HepG2 (cell line): Measurements from ENCODE around the gene ANKDD1A.

Experiments
- CBX2 ChIP-seq, 2 experiments: fragments of 200-600 bp in 1 of 2; sonication (generic); formaldehyde crosslinking in 1 of 2; IDR thresholded peaks; 2 replicates each; pipeline versions ENCODE4 v1.7.0 to v1.8.1; 2018 to 2022; ENCODE audit warnings: low read depth in 2 of 2, low read length in 1 of 2, mild to moderate bottlenecking in 1 of 2, missing genetic modification reagents in 1 of 2
- MXI1 ChIP-seq: IDR thresholded peaks from 3 replicates; pipeline ENCODE4 v1.6.1; 2012; ENCODE audit warnings: low read depth, low read length, inconsistent platforms, borderline replicate concordance
- ONECUT2 ChIP-seq: sonication (generic); formaldehyde crosslinking; IDR thresholded peaks from 2 replicates; pipeline ENCODE4 v1.4.0; 2020; ENCODE audit warnings: missing genetic modification reagents
- POLR2A ChIP-seq, 2 experiments: IDR thresholded peaks; 2 replicates each; pipeline ENCODE4 v1.6.1; 2011; ENCODE audit warnings: low read depth in 2 of 2, low read length in 2 of 2, mild to moderate bottlenecking in 1 of 2, moderate library complexity in 1 of 2; ENCODE audit not compliant: insufficient read depth in 1 of 2
- REL ChIP-seq: sonication (generic); formaldehyde crosslinking; conservative IDR thresholded peaks from 2 replicates; pipeline ENCODE4 v1.8.0; 2022; ENCODE audit warnings: mild to moderate bottlenecking, missing genetic modification reagents, moderate library complexity
- TAF1 ChIP-seq: sonication (generic); formaldehyde crosslinking; IDR thresholded peaks from 2 replicates; pipeline ENCODE4 v1.4.0; 2020; ENCODE audit warnings: missing genetic modification reagents
- ZMAT3 ChIP-seq: sonication (generic); formaldehyde crosslinking; conservative IDR thresholded peaks from 2 replicates; pipeline ENCODE4 v1.7.0; 2021; ENCODE audit warnings: missing genetic modification reagents
- ZNF747 ChIP-seq: sonication (generic); formaldehyde crosslinking; IDR thresholded peaks from 2 replicates; pipeline ENCODE4 v1.8.1; 2023; ENCODE audit warnings: missing genetic modification reagents, mild to moderate bottlenecking, borderline replicate concordance
- ZNF841 ChIP-seq: sonication (generic); formaldehyde crosslinking; IDR thresholded peaks from 2 replicates; pipeline ENCODE4 v1.8.1; 2023; ENCODE audit warnings: missing genetic modification reagents, borderline replicate concordance

DNA sequence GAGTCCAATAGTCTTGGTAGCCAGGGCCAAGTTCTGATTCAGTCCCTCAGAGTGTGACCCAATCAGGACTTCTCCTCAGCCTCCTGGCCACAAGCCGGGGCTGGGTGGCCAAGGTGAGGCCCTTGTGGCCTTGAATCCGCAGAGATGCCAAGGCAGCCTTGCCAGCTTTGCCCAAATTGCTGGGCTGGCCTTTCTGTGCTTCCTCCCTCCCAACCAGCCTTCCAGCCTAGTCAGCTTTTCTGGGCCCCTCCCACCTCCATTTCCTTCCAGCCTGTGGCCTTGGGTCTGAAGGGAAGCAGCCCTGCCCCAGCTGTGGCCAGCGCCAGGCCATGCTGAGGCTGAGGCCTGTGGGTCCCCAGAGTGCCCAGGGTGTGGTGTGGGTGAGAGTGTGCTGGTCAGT lies 34.3 kb upstream of the ANKDD1A start:
- TF ChIP-seq CBX2 (IDR thresholded peaks at IDR 0.05; ENCODE audit: low read depth, low read length), result no peak
- TF ChIP-seq CBX2 (CRISPR knock-in tag; IDR thresholded peaks at IDR 0.05; ENCODE audit: low read depth), result no peak
- TF ChIP-seq ONECUT2 (CRISPR knock-in tag), result no peak
- no peak for TF ChIP-seq MXI1
- no peak for TF ChIP-seq TAF1 (CRISPR knock-in tag)
- no peak for TF ChIP-seq ZMAT3
- TF ChIP-seq ZNF747 (CRISPR knock-in tag), result no peak
- no peak for TF ChIP-seq ZNF841
- TF ChIP-seq POLR2A (IDR thresholded peaks at IDR 0.05; ENCODE audit: insufficient read depth in 1 of 2, low read depth in 2 of 2, low read length in 2 of 2), result no peak
- TF ChIP-seq REL (CRISPR knock-in tag), result no peak
